GM23248 (cell line): ENCODE measurements around the gene SAMMSON. TPM values are rescaled to one million over a fixed set of nuclear protein-coding genes. Genes with fewer than 3 reads are reported as not detected.

Experiments used
- DNase-seq: peaks from one replicate; pipeline ENCODE4 v3.0.0-alpha.2; 2015
- H2AFZ ChIP-seq: fragments of 200-600 bp; sonication (generic); 2 replicates; pipeline ENCODE4 v1.6.1; 2016; ENCODE audit warnings: antibody characterized with exemption
- H3F3A ChIP-seq: fragments of 200-600 bp; sonication (generic); 2 replicates; pipeline ENCODE4 v1.6.1; 2016; ENCODE audit warnings: mild to moderate bottlenecking, antibody characterized with exemption, mixed run types; ENCODE audit not compliant: insufficient read depth
- H3K27ac ChIP-seq: fragments of 200-600 bp; sonication (generic); 2 replicates; pipeline ENCODE4 v1.5.1; 2016; ENCODE audit warnings: mild to moderate bottlenecking
- H3K27me3 ChIP-seq: fragments of 200-600 bp; sonication (generic); replicated peaks from 2 replicates; pipeline ENCODE4 v1.6.1; 2016; ENCODE audit warnings: mild to moderate bottlenecking; ENCODE audit not compliant: insufficient read depth
- H3K36me3 ChIP-seq: fragments of 200-600 bp; sonication (generic); 2 replicates; pipeline ENCODE4 v1.6.1; 2016; ENCODE audit warnings: low read depth, mild to moderate bottlenecking
- H3K4me1 ChIP-seq: fragments of 200-600 bp; sonication (generic); 2 replicates; pipeline ENCODE4 v1.6.1; 2016; ENCODE audit warnings: mild to moderate bottlenecking; ENCODE audit not compliant: insufficient read depth
- H3K4me2 ChIP-seq: fragments of 200-600 bp; sonication (generic); one replicate; pipeline ENCODE4 v1.6.1; 2016; ENCODE audit warnings: mild to moderate bottlenecking; ENCODE audit not compliant: unreplicated experiment
- H3K4me3 ChIP-seq: fragments of 200-600 bp; sonication (generic); 2 replicates; pipeline ENCODE4 v1.5.1; 2016; ENCODE audit warnings: mild to moderate bottlenecking
- H3K79me2 ChIP-seq: fragments of 200-600 bp; sonication (generic); 2 replicates; pipeline ENCODE4 v1.6.1; 2016; ENCODE audit warnings: mild to moderate bottlenecking; ENCODE audit not compliant: insufficient read depth
- H3K9ac ChIP-seq: fragments of 200-600 bp; sonication (generic); 2 replicates; pipeline ENCODE4 v1.6.1; 2016; ENCODE audit warnings: mild to moderate bottlenecking
- H3K9me2 ChIP-seq: fragments of 200-600 bp; sonication (generic); 2 replicates; pipeline ENCODE4 v1.6.1; 2016; ENCODE audit warnings: mixed run types, mild to moderate bottlenecking, moderate library complexity; ENCODE audit not compliant: insufficient read depth
- H3K9me3 ChIP-seq: fragments of 200-600 bp; sonication (generic); one replicate; pipeline ENCODE4 v1.6.1; 2017; ENCODE audit warnings: low read depth
- H4K20me1 ChIP-seq: fragments of 200-600 bp; sonication (generic); 2 replicates; pipeline ENCODE4 v1.6.0; 2016; ENCODE audit not compliant: insufficient read depth
- EZH2 ChIP-seq: fragments of 200-600 bp; sonication (generic); IDR thresholded peaks from 2 replicates; pipeline ENCODE4 v1.6.1; 2018; ENCODE audit warnings: antibody characterized with exemption, mild to moderate bottlenecking; ENCODE audit not compliant: insufficient read depth, poor library complexity, severe bottlenecking
- EZH2phosphoT487 ChIP-seq: fragments of 200-600 bp; sonication (generic); IDR thresholded peaks from 2 replicates; pipeline ENCODE4 v1.6.1; 2018; ENCODE audit warnings: antibody characterized with exemption, moderate library complexity, mild to moderate bottlenecking, low read depth; ENCODE audit not compliant: insufficient read depth
- WGBS, 2 experiments: methylation state at CpG; one replicate each; pipeline ENCODE4 v1.1.6; 2015 to 2017; ENCODE audit warnings: low lambda C conversion rate in 2 of 2, low coverage in 1 of 2; ENCODE audit errors: missing lambda C conversion rate in 2 of 2; 5-methylcytosine and 5-hydroxymethylcytosine counted together
- in situ Hi-C: fragments of 300-500 bp; cut with MboI; formaldehyde crosslinking; loops from 2 replicates; pipeline ENCODE4 v1.15.0; 2020
- polyA plus RNA-seq: library from polyadenylated mRNA; unstranded; fragments of >200 nt; fragmentation: Nextera tagmentation; extraction: Ambion mirVana; gene quantifications from 2 replicates; pipeline ENCODE4 v1.2.1, GENCODE V29; 2016
- total RNA-seq: library from RNA; depleted of rRNA; stranded (reverse); fragments of >200 nt; shearing (Covaris generic); gene quantifications from 2 replicates; pipeline ENCODE4 v1.2.3, GENCODE V29; 2014; rRNA removed

The SAMMSON gene
- total RNA-seq (not detected in 2 replicates), polyA plus RNA-seq (not detected in 2 replicates)

DNA sequence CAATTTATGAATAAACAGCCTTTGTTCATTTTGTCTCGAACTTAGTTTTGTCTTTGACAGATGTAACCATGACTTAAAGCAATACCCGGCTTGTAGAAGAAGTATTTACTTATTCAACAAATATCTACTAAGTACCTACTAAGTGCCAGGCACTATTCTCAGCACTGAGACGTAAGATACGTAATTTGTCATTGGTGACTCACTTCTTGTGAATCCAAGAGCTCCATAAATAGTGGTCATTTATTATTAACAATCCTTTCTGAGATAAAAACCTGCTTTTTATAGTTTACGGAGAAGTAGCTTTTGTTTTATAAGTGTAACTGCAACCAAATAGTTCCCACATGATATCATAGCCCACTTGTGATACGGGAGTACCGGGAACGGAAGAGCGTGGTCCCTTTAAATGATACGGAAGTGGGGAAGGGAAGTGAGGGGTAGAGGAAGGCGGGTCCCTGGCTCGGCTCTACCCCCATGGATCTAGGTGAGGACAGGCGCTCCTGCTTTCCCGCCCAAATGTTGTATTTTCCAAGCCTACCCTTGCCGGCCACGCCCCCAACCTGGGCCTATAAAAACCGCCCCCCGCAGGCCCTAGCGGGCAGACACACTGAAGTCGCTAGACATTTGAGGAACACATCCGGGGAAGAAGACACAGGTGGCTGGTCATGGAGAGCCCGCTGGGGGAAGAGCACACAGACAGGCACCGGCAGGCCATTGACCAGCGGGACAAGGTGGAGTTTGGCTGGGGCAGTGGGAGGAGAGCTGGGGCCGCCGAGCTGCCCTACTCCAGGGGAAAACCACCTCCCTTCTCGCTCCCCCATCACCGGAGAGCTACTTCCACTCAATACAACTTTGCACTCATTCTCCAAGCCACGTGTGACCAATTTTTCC, at the start of gene SAMMSON:
TSS of gene SAMMSON (plus strand) at position 594 of the 888 bp plus-strand sequence.
- peak within 1 kb of the TSS; percentile 39 for H2AFZ ChIP-seq
- 56 to 61% methylated on average over 25 to 29 of the region's 29 CpGs for whole genome bisulfite sequencing, 2 experiments
- no peak for TF ChIP-seq EZH2phosphoT487
- TF ChIP-seq EZH2, result no peak
- H3K4me3 ChIP-seq, result peak within 1 kb of the TSS; percentile 4; the same call in 1 of the 2 replicates
- no peak within 1 kb of the TSS for H3K27ac ChIP-seq
- H3K79me2 ChIP-seq, result no peaks in the 10 kb centered on the region
- H3K4me2 ChIP-seq, result peak within 1 kb of the TSS; percentile 22
- in situ Hi-C loops, result no loop called here
- no peaks in the 10 kb centered on the region for H3K9me2 ChIP-seq
- no peak within 1 kb of the TSS for H3K9ac ChIP-seq
- no peaks in the 10 kb centered on the region for H3K27me3 ChIP-seq
- H3K36me3 ChIP-seq, result no peaks in the 10 kb centered on the region
- DNase-seq, result peak; percentile 14
- no peaks in the 10 kb centered on the region for H3K4me1 ChIP-seq
- no peaks in the 10 kb centered on the region for H3K9me3 ChIP-seq
- no peaks in the 10 kb centered on the region for H3F3A ChIP-seq
- no peaks in the 10 kb centered on the region for H4K20me1 ChIP-seq

DNA sequence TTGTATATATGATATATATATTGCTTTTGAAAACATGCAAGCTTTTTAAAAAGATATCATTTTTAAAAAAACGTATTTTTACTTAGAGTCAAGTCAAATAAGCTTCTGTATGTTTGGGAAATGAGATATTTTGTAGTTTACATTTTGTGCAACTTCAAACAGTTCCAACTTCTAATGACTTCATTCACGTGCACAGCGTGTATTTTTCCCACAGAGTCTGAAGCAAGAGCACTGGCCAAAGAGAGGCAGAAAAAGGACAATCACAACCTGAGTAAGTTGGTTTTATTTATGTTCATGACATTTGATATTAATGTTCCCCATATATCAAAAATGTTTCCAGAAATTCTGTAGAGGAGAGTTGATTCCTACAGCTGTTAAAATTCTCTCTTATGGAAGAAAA, 47.9 kb upstream of the SAMMSON start:
- H3K4me2 ChIP-seq, result no peak overlapping the region
- H4K20me1 ChIP-seq, result no peaks in the 10 kb centered on the region
- H3K4me1 ChIP-seq, result no peaks in the 10 kb centered on the region
- in situ Hi-C loops, result no loop called here
- H3F3A ChIP-seq, result no peaks in the 10 kb centered on the region
- TF ChIP-seq EZH2phosphoT487 (no peak), EZH2 (no peak)
- H3K36me3 ChIP-seq, result no peaks in the 10 kb centered on the region
- H3K4me3 ChIP-seq, result no peak overlapping the region
- H3K27me3 ChIP-seq, result no peaks in the 10 kb centered on the region
- no peak overlapping the region for H3K9ac ChIP-seq
- 77 to 78% methylated on average over 3 of the region's 3 CpGs for WGBS, 2 experiments
- H3K9me3 ChIP-seq, result no peaks in the 10 kb centered on the region
- no peak overlapping the region for H2AFZ ChIP-seq
- DNase-seq, result no peak
- H3K9me2 ChIP-seq, result no peaks in the 10 kb centered on the region
- H3K79me2 ChIP-seq, result no peaks in the 10 kb centered on the region
- H3K27ac ChIP-seq, result no peak overlapping the region

DNA sequence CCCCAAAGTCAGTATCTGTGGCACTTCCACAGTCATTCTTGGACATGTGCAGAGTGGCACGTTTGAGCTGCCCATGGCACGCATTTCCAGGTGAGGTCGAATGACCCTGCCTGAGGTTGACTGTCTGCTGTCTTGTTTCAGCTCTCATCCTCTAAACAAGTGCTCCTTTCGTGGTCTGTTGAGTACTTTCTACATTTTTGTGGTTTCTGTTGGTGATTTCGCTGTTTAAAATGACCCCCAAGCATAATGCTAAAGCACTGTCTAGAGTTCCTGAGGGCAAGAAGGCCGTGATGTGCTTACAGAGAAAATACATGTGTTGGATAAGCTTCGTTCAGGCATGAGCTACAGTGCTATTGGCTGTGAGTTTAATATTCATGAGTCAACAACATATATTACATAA, 40.0 kb upstream of the SAMMSON start:
- Histone ChIP-seq H3K4me2 (no peak overlapping the region), H3K9ac (no peak overlapping the region), H3K4me1 (no peaks in the 10 kb centered on the region), H3K27me3 (no peaks in the 10 kb centered on the region), H3K9me2 (no peaks in the 10 kb centered on the region), H3K4me3 (no peak overlapping the region), H2AFZ (no peak overlapping the region), H3K79me2 (no peaks in the 10 kb centered on the region), H3K9me3 (no peaks in the 10 kb centered on the region), H3F3A (no peaks in the 10 kb centered on the region), H3K27ac (no peak overlapping the region), H3K36me3 (no peaks in the 10 kb centered on the region), H4K20me1 (no peaks in the 10 kb centered on the region)
- 79 to 80% methylated on average over 7 of the region's 7 CpGs for WGBS, 2 experiments
- TF ChIP-seq EZH2phosphoT487 (no peak), EZH2 (no peak)
- no peak for DNase-seq
- in situ Hi-C loops, result no loop called here

DNA sequence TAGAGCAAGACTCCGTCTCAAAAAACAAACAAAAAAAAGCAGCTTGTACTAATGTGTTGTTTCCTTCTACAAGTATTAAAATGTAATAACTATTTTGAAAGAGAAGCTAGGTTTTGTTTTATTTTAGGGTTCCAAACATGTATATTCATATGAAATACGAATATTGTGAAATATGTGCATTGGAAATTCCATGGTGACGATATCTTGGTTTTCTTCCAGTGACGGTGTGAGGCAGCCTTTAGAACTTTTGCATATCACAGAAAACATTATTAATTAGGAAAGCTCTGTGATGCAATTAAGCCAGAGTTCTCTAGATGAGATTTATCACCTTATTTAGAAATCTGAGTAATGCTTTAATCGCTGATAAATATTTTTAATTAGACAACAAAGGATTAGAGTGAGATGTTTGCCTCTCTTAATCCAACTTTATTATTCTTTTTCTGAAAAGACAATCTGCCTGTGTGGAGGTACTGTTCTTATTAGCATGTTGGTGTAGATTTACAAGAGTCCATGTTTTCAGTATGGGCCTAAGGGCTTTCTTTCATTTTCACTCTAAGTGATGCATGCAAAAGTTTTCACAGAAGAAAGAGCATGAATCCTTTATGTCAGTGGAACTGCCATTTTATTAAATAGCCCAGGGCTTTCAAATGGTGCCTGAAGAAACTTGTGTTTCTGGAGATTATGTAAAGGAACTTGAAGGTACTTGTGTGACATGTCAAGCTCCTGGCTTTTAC, 37.7 kb upstream of the SAMMSON start:
- Histone ChIP-seq H3K79me2 (no peaks in the 10 kb centered on the region), H3K4me2 (no peak overlapping the region), H3K9me2 (no peaks in the 10 kb centered on the region), H3K9ac (no peak overlapping the region), H3K27me3 (no peaks in the 10 kb centered on the region), H3K9me3 (no peaks in the 10 kb centered on the region), H3F3A (no peaks in the 10 kb centered on the region), H3K4me3 (no peak overlapping the region), H3K36me3 (no peaks in the 10 kb centered on the region), H3K27ac (no peak overlapping the region), H3K4me1 (no peaks in the 10 kb centered on the region), H4K20me1 (no peaks in the 10 kb centered on the region), H2AFZ (no peak overlapping the region)
- DNase-seq, result no peak
- TF ChIP-seq EZH2phosphoT487 (no peak), EZH2 (no peak)
- in situ Hi-C loops, result no loop called here
- 83 to 87% methylated on average over 5 of the region's 5 CpGs for WGBS, 2 experiments
